Activated naive CD8-positive, alpha-beta T cell treated with anti-CD3 and anti-CD28 coated beads, Interleukin-2, amount 50 U/mL, for 16 hours (primary cell): Measurements from ENCODE around the gene PRSS48.
"Not testable (repeated sequence)": the region's sequence is repeated elsewhere in the genome, so short reads cannot be mapped to it uniquely, and the experiment has no call there.

ENCODE experiments used
- DNase-seq: peaks from one replicate; pipeline ENCODE4 v3.0.0-alpha.2; 2020; ENCODE audit warnings: low read depth, low spot score

PRSS48 gene

GRCh38 chr4:151316645-151317044 lies 39.7 kb downstream of the PRSS48 start:
- no peak for DNase-seq

- DNase-seq, result no peak
These were observed 41.5 kb downstream of the PRSS48 start for GRCh38 chr4:151318307-151319006.

DNA sequence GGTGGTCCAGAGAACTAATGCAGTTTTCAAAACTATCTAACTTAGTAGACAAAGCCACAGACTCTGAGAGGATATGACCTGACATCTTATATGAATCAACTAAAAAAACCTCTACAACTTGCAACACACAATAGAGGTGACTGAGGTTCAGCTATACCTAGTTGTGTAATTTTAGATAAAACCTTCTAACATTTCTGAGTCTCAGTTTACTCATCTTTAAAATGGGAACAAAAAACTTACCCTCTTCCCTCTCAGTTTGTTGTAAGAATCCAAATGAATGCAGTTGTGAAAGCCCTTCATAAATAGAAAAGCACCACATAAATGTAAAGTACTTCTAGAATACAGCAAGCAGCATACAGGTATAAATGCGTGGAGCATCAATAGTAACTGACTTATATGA lies 42.5 kb downstream of the PRSS48 start:
- no peak for DNase-seq

- DNase-seq, result no peak
These were observed 44.6 kb downstream of the PRSS48 start for GRCh38 chr4:151321586-151321985.

DNA sequence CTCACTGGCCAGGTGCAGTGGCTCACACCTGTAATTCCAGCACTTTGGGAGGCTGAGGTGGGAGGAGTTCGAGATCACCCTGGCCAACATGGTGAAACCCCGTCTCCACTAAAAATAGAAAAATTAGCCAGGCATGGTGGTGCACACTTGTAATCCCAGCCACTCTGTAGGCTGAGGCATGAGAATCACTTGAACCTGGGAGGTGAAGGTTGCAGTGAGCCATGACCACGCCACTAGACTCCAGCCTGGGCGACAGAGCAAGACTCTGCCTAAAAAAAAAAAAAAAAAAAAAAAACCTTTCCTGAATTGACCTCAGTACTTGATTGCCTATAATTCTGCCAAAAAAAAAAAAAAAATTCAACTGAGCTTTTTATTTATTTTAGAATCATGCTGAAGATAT lies 45.2 kb downstream of the PRSS48 start:
- DNase-seq, result not testable (repeated sequence)

GRCh38 chr4:151322570-151322969 lies 45.6 kb downstream of the PRSS48 start:
- DNase-seq, result no peak

DNA sequence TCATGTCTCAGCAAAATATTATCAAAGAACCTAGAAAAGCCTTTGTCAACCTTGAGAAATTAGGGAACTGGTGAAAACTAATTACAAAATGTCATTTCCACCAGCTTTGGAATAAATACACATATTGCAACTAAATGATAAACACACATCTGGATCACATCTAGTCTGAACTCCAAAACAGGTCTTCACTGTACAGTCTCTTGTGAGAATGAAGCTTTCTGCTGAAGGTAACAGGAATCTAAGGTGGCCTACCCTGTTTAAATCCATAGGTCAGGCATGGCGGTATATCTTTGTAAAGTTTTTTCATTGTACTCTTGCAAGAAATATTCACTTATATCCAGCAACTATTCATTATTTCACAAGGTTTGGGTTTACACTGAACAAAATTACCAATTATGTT lies 46.7 kb downstream of the PRSS48 start:
- DNase-seq, result no peak

DNA sequence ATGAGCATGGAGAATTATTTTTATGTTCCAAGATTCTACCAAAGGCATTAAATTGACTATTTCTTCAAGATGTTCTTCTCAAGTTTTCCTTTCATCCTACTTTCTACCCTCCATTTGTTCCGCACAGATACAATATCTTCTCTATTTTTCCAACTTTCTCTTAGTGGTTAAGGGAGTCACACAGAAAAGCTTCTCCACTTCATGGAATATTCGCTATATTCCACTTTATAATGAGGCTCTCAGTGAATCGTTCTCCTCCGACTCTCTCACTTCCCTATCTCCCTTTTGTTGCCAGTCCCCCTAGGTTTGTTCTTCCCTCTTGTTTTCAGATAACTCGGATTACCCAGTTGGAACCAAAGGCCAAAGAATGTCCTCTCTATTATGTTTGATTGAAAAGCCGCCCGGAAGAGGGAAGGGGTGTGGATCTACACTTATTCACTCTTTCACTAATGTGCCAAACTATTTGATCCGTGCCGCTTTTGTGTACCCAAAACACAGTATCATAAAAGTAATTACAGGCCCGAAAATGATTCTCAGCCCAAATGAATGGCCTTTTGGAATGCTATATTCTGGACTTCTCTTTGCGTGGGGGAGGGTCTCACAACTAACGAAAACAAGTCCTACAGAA lies 47.3 kb downstream of the PRSS48 start:
- no peak for DNase-seq

GRCh38 chr4:151324752-151325110 lies 47.8 kb downstream of the PRSS48 start:
- no peak for DNase-seq

DNA sequence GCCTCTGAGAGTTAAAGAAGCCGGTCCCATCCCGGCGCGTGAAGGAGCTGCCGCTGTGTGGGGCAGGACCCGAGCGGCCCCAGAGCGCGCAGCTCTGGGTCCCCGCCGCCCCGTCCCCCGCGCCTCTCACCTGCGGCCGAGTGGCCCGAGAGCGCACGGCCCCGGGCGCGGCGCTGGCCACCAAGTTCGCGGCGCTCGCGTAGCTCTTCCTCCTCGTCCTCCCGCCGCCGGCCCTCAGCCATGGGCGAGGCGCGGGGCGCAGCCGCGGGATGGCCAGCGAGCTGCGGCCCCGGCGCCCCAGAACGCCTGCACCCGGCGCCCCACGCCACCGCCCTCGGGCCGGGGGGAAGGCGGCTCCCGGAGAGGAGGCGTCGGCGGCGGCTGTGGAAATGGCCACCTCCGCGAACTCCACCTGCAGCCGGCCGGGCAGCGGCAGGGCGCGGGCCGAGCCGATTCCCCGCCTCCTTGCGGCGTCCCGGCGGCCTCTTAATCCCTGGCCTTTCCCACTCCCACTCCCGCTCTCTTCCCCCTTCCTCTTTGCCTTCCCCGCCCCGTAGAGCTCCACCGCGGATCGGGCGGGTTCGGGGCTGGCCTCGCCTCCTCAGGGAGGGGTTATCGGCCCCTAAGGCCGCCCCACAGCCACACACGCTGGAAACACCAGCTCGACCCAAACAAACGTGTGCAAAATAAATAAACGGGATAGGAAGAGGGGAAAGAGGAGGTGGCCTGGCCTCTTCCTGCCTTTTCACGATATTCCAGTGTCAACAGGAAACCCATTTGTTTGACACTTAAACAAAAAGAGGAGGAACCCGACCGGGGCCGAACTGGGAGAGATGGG lies 48.4 kb downstream of the PRSS48 start, which contains the start of gene SH3D19:
Gene SH3D19, minus strand, starts transcription at position 495 of the 838 bp plus-strand sequence. Its CDS starts 253 bp downstream, at position 242.
- no peak for DNase-seq

DNA sequence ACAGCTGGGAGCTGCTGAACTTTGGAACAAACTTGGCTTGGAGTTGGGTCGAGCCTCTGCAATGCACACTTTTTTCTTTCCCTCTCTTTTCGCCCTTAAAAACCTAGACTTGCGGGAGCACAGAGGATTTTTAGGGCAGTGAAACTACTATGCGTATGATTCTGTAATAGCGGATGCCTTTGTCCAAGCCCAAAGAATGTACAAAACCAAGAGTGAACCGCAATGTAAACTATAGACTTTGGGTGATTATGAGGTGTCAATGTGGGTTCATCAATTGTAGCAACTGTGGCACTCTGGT lies 48.9 kb downstream of the PRSS48 start:
- DNase-seq, result no peak

DNA sequence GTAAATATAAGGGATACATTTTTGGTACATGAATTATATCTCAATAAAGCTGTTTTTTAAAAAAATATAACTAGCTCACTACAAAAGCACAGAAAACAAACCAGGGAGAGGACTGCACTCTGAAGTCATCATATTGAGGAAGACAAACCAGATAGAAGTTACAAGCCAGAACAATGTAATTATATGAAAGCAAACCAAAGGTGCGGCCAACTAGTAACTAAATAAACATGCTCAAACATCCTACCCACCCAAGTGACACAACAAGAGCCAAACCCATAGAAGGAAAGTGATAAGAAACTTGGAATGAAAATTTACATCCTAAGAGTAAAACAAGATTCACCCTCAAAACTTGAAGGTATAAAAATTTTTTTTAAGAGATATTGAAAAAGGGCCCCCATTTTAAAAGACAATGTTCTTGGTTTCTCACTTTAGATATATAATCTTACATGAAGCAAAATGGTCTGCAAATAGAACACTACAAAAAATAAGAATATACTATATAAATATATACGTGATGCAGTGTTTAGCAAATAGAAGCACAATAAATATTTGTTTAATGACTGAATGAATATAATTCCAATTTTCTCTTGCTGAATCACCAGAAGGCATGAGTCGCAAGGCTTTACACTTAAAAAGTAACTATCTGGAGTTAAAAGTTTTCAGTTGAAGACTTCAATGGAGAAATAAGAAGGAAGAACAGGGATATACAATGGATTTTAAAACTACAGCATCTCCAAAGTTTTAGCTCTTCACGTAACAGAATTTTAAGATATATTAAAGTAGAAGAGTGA lies 52.5 kb downstream of the PRSS48 start:
- DNase-seq, result no peak

DNA sequence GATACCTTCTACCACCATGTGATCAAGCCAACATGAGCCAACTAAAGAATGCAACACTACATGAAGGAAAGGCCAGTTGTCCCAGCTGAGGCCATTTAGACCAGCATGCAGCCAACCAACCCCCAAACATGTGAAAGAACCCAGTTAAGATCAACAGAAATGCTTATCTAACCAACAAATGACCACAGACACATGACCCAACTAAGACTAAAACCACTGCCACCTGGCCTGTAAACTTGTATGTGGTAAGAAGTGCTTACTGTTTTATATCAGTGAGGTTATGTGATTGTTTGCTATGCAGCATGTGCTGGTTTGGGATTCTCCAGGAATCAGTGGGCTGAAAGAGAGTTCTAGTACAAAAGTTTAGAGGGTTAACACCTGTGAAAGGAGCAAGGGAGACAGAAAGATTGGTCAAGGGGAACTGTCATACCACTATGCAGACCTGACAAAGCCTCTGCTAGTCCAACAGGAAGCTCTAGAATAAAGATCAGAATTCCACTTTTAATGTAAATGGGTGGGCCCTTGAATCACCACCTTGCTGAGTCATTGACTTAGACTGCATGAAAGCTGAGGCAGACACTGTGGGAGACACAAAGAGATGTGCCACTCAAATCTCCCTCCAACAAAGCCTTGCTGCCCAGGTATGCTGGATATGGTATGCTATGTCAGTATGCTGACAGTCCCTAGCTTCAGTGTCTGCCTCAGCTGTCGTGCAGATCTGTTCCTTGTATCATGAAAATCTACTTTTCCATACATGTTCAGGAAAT lies 54.5 kb downstream of the PRSS48 start:
- no peak for DNase-seq

GRCh38 chr4:151339467-151339866 lies 62.5 kb downstream of the PRSS48 start:
- no peak for DNase-seq

DNA sequence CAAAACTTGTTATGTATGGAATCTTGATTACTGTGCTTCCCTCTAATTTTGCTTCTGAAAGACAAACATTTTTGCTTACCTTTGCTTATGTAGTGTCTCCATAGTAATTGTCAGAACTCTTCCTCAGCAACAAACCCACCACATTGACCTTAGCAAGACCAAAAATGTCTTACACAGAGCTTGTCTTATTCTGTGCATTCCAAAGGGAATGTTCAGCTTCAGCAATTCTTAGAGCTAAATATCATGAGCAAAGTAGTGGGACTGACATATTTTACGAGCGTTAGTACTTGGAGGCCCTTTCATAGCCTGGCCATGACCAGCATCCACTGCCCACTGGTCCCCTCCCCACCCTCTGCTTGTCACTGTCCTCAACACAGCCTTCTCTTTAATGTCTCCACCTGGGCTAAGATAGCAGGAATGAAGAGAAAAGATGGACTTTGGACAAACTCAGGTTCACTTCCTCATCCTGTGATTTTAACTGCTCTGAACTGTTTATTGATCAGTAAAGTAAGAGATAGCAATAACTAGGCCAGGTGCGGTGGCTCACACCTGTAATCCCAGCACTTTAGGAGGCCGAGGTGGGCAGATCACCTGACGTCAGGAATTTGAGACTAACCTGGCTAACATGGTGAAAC lies 63.9 kb downstream of the PRSS48 start:
- no peak for DNase-seq
